ENCODE data around the gene HMG20B.
A peak's percentile ranks its signal among the peaks of the same experiment; 100 is the strongest.

Gene HMG20B

GRCh38 chr19:3533563-3534216 lies 39.1 kb upstream of the HMG20B start:
- Histone ChIP-seq H3K4me3 (no peak overlapping the region), H3K27ac (no peak overlapping the region)
- TF ChIP-seq CTCF (IDR thresholded peaks at IDR 0.05): no peak
- DNase-seq (ENCODE audit: low spot score): no peak

GRCh38 chr19:3534375-3535234 lies 38.1 kb upstream of the HMG20B start:
- H3K27ac ChIP-seq: no peak overlapping the region
- no peak for TF ChIP-seq CTCF (IDR thresholded peaks at IDR 0.05)
- no peak for DNase-seq (ENCODE audit: low spot score)
- H3K4me3 ChIP-seq: no peak overlapping the region

GRCh38 chr19:3535235-3535535 lies 37.6 kb upstream of the HMG20B start:
- Histone ChIP-seq H3K27ac (no peak overlapping the region), H3K4me3 (no peak overlapping the region)
- DNase-seq (ENCODE audit: low spot score): no peak
- TF ChIP-seq CTCF (IDR thresholded peaks at IDR 0.05): no peak

- H3K27ac ChIP-seq: peak overlapping the region in 1 of 2 donors; percentile 22
Measured at GRCh38 chr19:3535563-3535965, 37.2 kb upstream of the HMG20B start.

GRCh38 chr19:3535981-3536380 lies 36.8 kb upstream of the HMG20B start:
- H3K4me3 ChIP-seq: no peak overlapping the region
- TF ChIP-seq CTCF (IDR thresholded peaks at IDR 0.05): no peak
- DNase-seq (ENCODE audit: low spot score): no peak
- H3K27ac ChIP-seq: peak overlapping the region in 1 of 2 donors; percentile 22

More at GRCh38 chr19:3535563-3535965, 37.2 kb upstream of the HMG20B start:
- TF ChIP-seq CTCF (IDR thresholded peaks at IDR 0.05): no peak
- no peak overlapping the region for H3K4me3 ChIP-seq
- no peak for DNase-seq (ENCODE audit: low spot score)

- TF ChIP-seq CTCF (IDR thresholded peaks at IDR 0.05): no peak
- Histone ChIP-seq H3K27ac (peak overlapping the region in 1 of 2 donors; percentile 70), H3K4me3 (no peak overlapping the region)
- DNase-seq (ENCODE audit: low spot score): no peak
Measured at GRCh38 chr19:3536429-3537100, 36.2 kb upstream of the HMG20B start.

Data from coronary artery (tissue), 2 donors.